ENCODE data around the gene LITAF.

GRCh38 chr16:11630046-11630767 is 43.5 kb upstream of the LITAF start:
- TF ChIP-seq ZBTB21 (CRISPR knock-in tag; IDR thresholded peaks at IDR 0.05; ENCODE audit: borderline replicate concordance) (no peak), CTCF (IDR thresholded peaks at IDR 0.05) (no peak), ZNF416 (CRISPR knock-in tag; IDR thresholded peaks at IDR 0.05) (no peak)
